SK-N-SH (cell line): Measurements from ENCODE around the gene GUCY2D. TPM values are rescaled to one million over a fixed set of nuclear protein-coding genes. Genes with fewer than 3 reads are reported as not detected.

Experiments used
- CTCF ChIA-PET: fragments of 300-600, 350-600 bp; formaldehyde crosslinking; extraction: SDS; loops from one replicate; lab custom pipeline; 2021; lab: Yijun Ruan, JAX
- POLR2A ChIA-PET: fragments of 350-600 bp; sonication (Branson Sonifier 250); formaldehyde crosslinking; extraction: SDS; loops from one replicate; lab custom pipeline; 2020; ENCODE audit warnings: antibody characterized with exemption, inconsistent platforms; lab: Yijun Ruan, JAX
- DNase-seq: peaks from one replicate; pipeline ENCODE4 v3.0.0; 2012
- H2AFZ ChIP-seq: fragments of 200-600 bp; sonication (generic); 2 replicates; pipeline ENCODE4 v1.8.1; 2016; ENCODE audit warnings: antibody characterized with exemption, mild to moderate bottlenecking, low read depth
- H3F3A ChIP-seq: fragments of 200-600 bp; sonication (generic); replicated peaks from 2 replicates; pipeline ENCODE3; 2016; ENCODE audit warnings: antibody characterized with exemption, mild to moderate bottlenecking; ENCODE audit not compliant: insufficient read depth
- H3K27ac ChIP-seq, 2 experiments: fragments of 200-500 bp in 1 of 2; fragments of 200-600 bp in 1 of 2; sonication (Bioruptor generic) in 1 of 2; sonication (generic), shearing (Covaris generic) in 1 of 2; 2 replicates each; pipeline versions ENCODE4 v1.5.1 to v1.6.1; 2014 to 2016; ENCODE audit warnings: low read depth in 2 of 2, inconsistent platforms in 1 of 2, low read length in 1 of 2, mild to moderate bottlenecking in 1 of 2, mixed read lengths in 1 of 2
- H3K27me3 ChIP-seq: fragments of 200-600 bp; sonication (generic), shearing (Covaris generic); 2 replicates; pipeline ENCODE4 v1.6.1; 2016; ENCODE audit warnings: mixed run types; ENCODE audit not compliant: insufficient read depth
- H3K36me3 ChIP-seq, 2 experiments: fragments of 200-500 bp in 1 of 2; fragments of 200-600 bp in 1 of 2; sonication (Bioruptor generic) in 1 of 2; sonication (generic) in 1 of 2; replicated peaks in 1 of 2; 2 replicates each; pipeline versions ENCODE3 to v1.5.1; 2014 to 2016; ENCODE audit warnings: low read length in 1 of 2, mild to moderate bottlenecking in 1 of 2; ENCODE audit not compliant: insufficient read depth in 2 of 2, control insufficient read depth in 1 of 2
- H3K4me1 ChIP-seq, 2 experiments: fragments of 200-500 bp in 1 of 2; fragments of 200-600 bp in 1 of 2; sonication (Bioruptor generic) in 1 of 2; sonication (generic), shearing (Covaris generic) in 1 of 2; 2 replicates each; pipeline versions ENCODE4 v1.5.1 to v1.6.1; 2014 to 2016; ENCODE audit warnings: low read depth in 1 of 2, low read length in 1 of 2, mixed run types in 1 of 2; ENCODE audit not compliant: insufficient read depth in 2 of 2, control insufficient read depth in 1 of 2
- H3K4me2 ChIP-seq: fragments of 200-600 bp; sonication (generic), shearing (Covaris generic); 2 replicates; pipeline ENCODE4 v1.6.1; 2017; ENCODE audit warnings: mixed run types
- H3K4me3 ChIP-seq, 2 experiments: fragments of 200-500 bp in 1 of 2; fragments of 200-600 bp in 1 of 2; sonication (Bioruptor generic) in 1 of 2; sonication (generic), shearing (Covaris generic) in 1 of 2; 2 replicates each; pipeline versions ENCODE4 v1.5.1 to v1.8.1; 2014 to 2016; ENCODE audit warnings: low read depth in 2 of 2, inconsistent platforms in 1 of 2, low read length in 1 of 2, mild to moderate bottlenecking in 1 of 2, mixed read lengths in 1 of 2, moderate library complexity in 1 of 2
- H3K79me2 ChIP-seq: fragments of 200-600 bp; sonication (generic); 2 replicates; pipeline ENCODE4 v1.8.1; 2017; ENCODE audit warnings: mild to moderate bottlenecking; ENCODE audit not compliant: insufficient read depth
- H3K9ac ChIP-seq: fragments of 200-600 bp; sonication (generic); 2 replicates; pipeline ENCODE4 v1.6.1; 2017; ENCODE audit warnings: mixed run types
- H3K9me2 ChIP-seq: fragments of 200-600 bp; sonication (generic); 2 replicates; pipeline ENCODE4 v1.6.1; 2017; ENCODE audit warnings: mixed run types
- H3K9me3 ChIP-seq: fragments of 200-600 bp; sonication (generic); 2 replicates; pipeline ENCODE4 v1.6.1; 2017; ENCODE audit warnings: mixed run types, mild to moderate bottlenecking, moderate library complexity
- H4K20me1 ChIP-seq: fragments of 200-600 bp; sonication (generic); 2 replicates; pipeline ENCODE4 v1.6.1; 2017; ENCODE audit warnings: mild to moderate bottlenecking, mixed run types; ENCODE audit not compliant: insufficient read depth
- JUND ChIP-seq: IDR thresholded peaks from 2 replicates; pipeline ENCODE4 v1.4.0; 2012
- NRF1 ChIP-seq: IDR thresholded peaks from 2 replicates; pipeline ENCODE4 v1.6.1; 2012; ENCODE audit warnings: low read depth, mild to moderate bottlenecking, low read length
- RAD21 ChIP-seq: IDR thresholded peaks from 2 replicates; pipeline ENCODE4 v1.6.1; 2012; ENCODE audit warnings: mild to moderate bottlenecking, low read length
- TEAD4 ChIP-seq: IDR thresholded peaks from 2 replicates; pipeline ENCODE4 v1.4.0; 2012; ENCODE audit warnings: mild to moderate bottlenecking, borderline replicate concordance; ENCODE audit not compliant: insufficient read depth
- YY1 ChIP-seq: IDR thresholded peaks from 2 replicates; pipeline ENCODE4 v1.4.0; 2012; ENCODE audit warnings: low read depth, mild to moderate bottlenecking
- WGBS: methylation state at CpG from one replicate; pipeline ENCODE4 v1.1.6; 2017; ENCODE audit warnings: low lambda C conversion rate; 5-methylcytosine and 5-hydroxymethylcytosine counted together
- polyA plus RNA-seq, 3 experiments: library from polyadenylated mRNA; depleted of rRNA; stranded (reverse); fragments of >200 nt; gene quantifications; 2 replicates each; pipeline ENCODE4 v1.2.3, GENCODE V29; 2012
- TF ChIP-seq, protein P1 (sequence below): fragments of 150-350 bp; IDR thresholded peaks from 2 replicates; pipeline ENCODE4 v1.6.1; 2017; ENCODE audit warnings: antibody characterized with exemption, low read length, low read depth, borderline replicate concordance
- TF ChIP-seq, protein P2 (sequence below): IDR thresholded peaks from 2 replicates; pipeline ENCODE4 v1.6.1; 2012; ENCODE audit warnings: mild to moderate bottlenecking, low read depth, low read length, moderate library complexity
- TF ChIP-seq, protein P3 (sequence below): fragments of 200-600 bp; sonication (generic); IDR thresholded peaks from 2 replicates; pipeline ENCODE4 v1.6.1; 2017; ENCODE audit warnings: antibody characterized with exemption, mild to moderate bottlenecking, moderate library complexity
- TF ChIP-seq, protein P4 (sequence below): IDR thresholded peaks from 2 replicates; pipeline ENCODE4 v1.4.0; 2012; ENCODE audit warnings: low read depth, borderline replicate concordance

Gene GUCY2D
- polyA plus RNA-seq, 1 of the 3 experiments (the other 2 are of a cell fraction) = not detected

DNA sequence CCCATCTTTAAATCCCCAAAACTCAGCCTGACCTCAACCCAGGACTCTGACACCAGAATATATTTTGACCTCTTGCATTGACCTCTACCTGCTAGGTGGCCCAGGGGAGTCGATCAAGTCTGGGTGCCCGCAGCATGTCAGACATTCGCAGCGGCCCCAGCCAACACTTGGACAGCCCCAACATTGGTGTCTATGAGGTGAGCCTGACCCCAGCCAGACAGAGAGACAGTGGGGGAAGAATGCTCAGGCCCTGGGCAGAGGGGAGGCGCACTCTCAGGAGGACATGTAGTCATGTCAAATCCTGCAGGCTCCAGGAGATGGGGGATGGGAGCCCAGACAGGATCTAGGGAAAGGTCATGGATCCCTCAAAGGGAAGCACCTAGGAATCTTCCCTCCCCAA is 5.4 kb downstream of the GUCY2D start:
- ChIA-PET POLR2A (no interaction called here), CTCF (interaction anchor here (1.2 to 13.9 kb wide), 5 partner anchors 10 to 102 kb away, joined by 3 to 196 read pairs (median 5); no protein-coding TSS in a partner anchor)
- H3K4me1 ChIP-seq = no peaks in the 10 kb centered on the region
- H3K36me3 ChIP-seq = no peaks in the 10 kb centered on the region
- no peaks in the 10 kb centered on the region for H3K79me2 ChIP-seq
- no peaks in the 10 kb centered on the region for H3K9me2 ChIP-seq
- DNase-seq = no peak
- no peaks in the 10 kb centered on the region for H3K27me3 ChIP-seq
- WGBS = 90% methylated on average over 5 of the region's 5 CpGs
- no peaks in the 10 kb centered on the region for H4K20me1 ChIP-seq
- no peak overlapping the region for H2AFZ ChIP-seq
- H3K9ac ChIP-seq = no peak overlapping the region
- TF ChIP-seq, protein P1, sequence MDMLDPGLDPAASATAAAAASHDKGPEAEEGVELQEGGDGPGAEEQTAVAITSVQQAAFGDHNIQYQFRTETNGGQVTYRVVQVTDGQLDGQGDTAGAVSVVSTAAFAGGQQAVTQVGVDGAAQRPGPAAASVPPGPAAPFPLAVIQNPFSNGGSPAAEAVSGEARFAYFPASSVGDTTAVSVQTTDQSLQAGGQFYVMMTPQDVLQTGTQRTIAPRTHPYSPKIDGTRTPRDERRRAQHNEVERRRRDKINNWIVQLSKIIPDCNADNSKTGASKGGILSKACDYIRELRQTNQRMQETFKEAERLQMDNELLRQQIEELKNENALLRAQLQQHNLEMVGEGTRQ = no peak
- no peak for TF ChIP-seq RAD21
- no peak for TF ChIP-seq YY1
- TF ChIP-seq JUND = no peak
- TF ChIP-seq TEAD4 = no peak
- no peak for TF ChIP-seq NRF1
- TF ChIP-seq, protein P2, sequence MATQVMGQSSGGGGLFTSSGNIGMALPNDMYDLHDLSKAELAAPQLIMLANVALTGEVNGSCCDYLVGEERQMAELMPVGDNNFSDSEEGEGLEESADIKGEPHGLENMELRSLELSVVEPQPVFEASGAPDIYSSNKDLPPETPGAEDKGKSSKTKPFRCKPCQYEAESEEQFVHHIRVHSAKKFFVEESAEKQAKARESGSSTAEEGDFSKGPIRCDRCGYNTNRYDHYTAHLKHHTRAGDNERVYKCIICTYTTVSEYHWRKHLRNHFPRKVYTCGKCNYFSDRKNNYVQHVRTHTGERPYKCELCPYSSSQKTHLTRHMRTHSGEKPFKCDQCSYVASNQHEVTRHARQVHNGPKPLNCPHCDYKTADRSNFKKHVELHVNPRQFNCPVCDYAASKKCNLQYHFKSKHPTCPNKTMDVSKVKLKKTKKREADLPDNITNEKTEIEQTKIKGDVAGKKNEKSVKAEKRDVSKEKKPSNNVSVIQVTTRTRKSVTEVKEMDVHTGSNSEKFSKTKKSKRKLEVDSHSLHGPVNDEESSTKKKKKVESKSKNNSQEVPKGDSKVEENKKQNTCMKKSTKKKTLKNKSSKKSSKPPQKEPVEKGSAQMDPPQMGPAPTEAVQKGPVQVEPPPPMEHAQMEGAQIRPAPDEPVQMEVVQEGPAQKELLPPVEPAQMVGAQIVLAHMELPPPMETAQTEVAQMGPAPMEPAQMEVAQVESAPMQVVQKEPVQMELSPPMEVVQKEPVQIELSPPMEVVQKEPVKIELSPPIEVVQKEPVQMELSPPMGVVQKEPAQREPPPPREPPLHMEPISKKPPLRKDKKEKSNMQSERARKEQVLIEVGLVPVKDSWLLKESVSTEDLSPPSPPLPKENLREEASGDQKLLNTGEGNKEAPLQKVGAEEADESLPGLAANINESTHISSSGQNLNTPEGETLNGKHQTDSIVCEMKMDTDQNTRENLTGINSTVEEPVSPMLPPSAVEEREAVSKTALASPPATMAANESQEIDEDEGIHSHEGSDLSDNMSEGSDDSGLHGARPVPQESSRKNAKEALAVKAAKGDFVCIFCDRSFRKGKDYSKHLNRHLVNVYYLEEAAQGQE = no peak
- TF ChIP-seq, protein P3, sequence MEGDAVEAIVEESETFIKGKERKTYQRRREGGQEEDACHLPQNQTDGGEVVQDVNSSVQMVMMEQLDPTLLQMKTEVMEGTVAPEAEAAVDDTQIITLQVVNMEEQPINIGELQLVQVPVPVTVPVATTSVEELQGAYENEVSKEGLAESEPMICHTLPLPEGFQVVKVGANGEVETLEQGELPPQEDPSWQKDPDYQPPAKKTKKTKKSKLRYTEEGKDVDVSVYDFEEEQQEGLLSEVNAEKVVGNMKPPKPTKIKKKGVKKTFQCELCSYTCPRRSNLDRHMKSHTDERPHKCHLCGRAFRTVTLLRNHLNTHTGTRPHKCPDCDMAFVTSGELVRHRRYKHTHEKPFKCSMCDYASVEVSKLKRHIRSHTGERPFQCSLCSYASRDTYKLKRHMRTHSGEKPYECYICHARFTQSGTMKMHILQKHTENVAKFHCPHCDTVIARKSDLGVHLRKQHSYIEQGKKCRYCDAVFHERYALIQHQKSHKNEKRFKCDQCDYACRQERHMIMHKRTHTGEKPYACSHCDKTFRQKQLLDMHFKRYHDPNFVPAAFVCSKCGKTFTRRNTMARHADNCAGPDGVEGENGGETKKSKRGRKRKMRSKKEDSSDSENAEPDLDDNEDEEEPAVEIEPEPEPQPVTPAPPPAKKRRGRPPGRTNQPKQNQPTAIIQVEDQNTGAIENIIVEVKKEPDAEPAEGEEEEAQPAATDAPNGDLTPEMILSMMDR = no peak
- TF ChIP-seq, protein P4, sequence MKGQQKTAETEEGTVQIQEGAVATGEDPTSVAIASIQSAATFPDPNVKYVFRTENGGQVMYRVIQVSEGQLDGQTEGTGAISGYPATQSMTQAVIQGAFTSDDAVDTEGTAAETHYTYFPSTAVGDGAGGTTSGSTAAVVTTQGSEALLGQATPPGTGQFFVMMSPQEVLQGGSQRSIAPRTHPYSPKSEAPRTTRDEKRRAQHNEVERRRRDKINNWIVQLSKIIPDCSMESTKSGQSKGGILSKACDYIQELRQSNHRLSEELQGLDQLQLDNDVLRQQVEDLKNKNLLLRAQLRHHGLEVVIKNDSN = no peak
- H3K4me3 ChIP-seq = no peak overlapping the region
- H3F3A ChIP-seq = no peaks in the 10 kb centered on the region
- no peak overlapping the region for H3K27ac ChIP-seq
- H3K9me3 ChIP-seq = no peaks in the 10 kb centered on the region
- no peak overlapping the region for H3K4me2 ChIP-seq
